Subcutaneous adipose tissue (tissue), 4 donors: ENCODE data around the gene HMX3. TPM values are rescaled to one million over a fixed set of nuclear protein-coding genes. Genes with fewer than 3 reads are reported as not detected.

Experiments used
- total RNA-seq, 4 donors: library from RNA; depleted of rRNA; stranded (reverse); fragments of >200 nt; gene quantifications; one replicate each; pipeline ENCODE4 v1.1.0, GENCODE V29; 2016
- TF ChIP-seq, protein P1 (sequence below): fragments of 450-650 bp; IDR thresholded peaks from one replicate; pipeline ENCODE4 v1.5.1; 2016; ENCODE audit warnings: low read depth, mild to moderate bottlenecking, control low read depth, antibody characterized with exemption, moderate library complexity

The HMX3 gene
- total RNA-seq, 4 donors from 2014 or later = not detected

DNA sequence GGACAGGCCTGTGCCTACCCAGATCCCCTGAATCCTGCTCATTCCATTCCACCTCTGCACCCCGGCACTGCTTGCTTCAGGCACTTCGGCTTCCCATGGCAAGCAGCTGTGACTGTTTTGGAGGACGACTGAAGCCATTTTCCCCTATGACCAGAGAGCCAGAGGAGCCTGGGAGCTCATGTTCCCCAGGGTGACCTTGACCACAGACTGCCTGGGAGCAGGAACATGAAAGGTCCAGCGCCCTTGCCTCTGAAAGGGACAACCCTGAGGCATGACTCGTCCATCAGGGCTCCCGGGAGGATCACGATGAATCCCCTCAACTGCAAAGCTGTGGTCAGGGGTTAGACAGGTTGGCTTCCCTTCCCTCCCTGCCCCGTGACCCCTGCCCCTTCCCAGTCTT lies 16.7 kb upstream of the HMX3 start:
- TF ChIP-seq, protein P1, sequence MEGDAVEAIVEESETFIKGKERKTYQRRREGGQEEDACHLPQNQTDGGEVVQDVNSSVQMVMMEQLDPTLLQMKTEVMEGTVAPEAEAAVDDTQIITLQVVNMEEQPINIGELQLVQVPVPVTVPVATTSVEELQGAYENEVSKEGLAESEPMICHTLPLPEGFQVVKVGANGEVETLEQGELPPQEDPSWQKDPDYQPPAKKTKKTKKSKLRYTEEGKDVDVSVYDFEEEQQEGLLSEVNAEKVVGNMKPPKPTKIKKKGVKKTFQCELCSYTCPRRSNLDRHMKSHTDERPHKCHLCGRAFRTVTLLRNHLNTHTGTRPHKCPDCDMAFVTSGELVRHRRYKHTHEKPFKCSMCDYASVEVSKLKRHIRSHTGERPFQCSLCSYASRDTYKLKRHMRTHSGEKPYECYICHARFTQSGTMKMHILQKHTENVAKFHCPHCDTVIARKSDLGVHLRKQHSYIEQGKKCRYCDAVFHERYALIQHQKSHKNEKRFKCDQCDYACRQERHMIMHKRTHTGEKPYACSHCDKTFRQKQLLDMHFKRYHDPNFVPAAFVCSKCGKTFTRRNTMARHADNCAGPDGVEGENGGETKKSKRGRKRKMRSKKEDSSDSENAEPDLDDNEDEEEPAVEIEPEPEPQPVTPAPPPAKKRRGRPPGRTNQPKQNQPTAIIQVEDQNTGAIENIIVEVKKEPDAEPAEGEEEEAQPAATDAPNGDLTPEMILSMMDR = no peak

DNA sequence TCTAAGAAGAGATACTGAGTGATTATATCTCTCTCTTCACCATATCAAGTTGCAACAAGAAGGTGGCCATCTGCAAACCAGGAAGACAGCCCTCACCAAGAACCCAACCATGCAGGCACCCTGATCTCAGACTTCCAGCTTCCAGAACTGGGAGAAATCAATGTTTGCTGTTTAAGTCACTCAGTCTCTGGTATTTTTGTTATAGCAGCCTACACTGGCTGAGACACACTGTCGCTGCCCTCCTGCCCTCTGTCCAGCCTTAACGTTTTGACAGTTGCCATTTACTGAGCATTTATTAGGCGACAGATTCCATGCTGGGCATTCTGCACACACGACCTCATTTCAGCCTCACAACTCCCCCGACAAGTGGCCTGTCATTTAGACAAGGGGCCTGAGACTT lies 9.5 kb upstream of the HMX3 start:
- TF ChIP-seq, protein P1 = no peak

DNA sequence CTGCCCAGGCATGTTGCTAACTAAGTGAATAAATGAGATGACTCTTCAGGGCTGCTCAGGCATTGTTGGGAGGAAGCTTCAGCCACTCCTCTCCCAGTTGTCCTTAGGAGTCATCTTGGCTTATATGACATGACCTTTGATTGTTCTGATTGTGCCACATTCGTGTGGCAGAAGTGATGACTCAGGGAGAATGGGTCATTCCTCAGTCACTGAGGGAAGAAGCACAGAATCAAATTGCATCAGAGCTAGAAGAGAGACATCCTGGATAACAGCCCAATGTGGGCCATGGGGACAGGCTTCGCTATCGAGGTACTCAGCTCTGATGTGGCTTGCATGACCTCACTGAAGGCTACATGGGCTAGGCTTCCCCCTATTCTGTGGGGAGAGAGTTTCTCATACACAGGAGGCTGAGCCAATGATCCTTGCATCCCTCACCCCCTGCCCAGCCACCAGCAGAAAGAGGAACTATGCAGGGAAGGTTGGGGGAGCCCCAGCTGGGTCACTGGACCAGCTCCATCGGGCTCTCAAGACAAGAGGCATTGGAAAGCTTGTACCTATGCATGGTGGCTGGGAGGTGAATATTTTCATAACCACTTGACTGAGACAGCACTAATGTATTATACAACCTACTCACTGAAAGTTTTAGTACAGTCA lies 6.0 kb upstream of the HMX3 start:
- TF ChIP-seq, protein P1 = no peak

DNA sequence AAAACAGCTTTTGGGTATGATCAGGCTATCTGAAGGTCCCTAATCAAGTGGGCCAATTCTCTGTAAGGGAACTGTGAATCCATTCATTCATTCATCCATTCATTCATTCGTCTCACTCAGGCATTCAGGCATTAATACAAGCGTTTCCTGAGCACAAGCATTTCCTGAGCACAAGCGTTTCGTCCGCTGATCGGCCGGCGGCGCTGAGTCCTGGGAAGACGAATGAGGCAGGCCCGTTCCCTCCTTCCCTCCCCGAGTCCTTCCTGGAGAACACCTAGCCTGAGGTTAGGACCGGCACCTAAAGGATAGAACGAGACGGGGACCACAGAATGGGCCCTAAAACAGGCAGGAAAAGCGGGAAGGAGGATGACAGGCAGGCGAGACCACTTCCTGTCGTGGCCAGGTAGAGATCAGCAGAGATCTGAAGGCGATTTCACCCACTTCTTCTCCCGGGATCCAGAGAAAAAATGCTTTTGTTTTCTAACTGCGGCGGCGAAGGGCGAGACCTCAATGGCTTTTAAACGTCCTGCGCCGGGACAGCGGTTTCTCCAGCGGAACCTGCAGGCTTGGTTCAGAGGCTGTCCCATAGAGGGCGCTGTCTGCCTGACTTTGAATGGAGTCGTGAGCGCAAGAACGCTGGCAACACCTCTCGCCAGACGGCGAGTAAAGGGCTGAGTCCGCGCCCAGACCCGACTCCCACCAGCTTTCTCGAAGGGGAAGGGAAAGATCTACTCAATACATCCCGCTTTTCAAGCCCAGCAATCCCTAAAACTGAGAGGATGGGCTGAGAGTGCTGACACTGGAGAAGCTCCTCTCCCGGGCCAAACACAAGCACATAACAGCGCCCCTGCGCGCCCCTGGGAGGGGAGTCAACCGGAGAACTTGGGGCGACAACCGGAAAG lies 2.9 kb upstream of the HMX3 start:
- TF ChIP-seq, protein P1 = no peak

DNA sequence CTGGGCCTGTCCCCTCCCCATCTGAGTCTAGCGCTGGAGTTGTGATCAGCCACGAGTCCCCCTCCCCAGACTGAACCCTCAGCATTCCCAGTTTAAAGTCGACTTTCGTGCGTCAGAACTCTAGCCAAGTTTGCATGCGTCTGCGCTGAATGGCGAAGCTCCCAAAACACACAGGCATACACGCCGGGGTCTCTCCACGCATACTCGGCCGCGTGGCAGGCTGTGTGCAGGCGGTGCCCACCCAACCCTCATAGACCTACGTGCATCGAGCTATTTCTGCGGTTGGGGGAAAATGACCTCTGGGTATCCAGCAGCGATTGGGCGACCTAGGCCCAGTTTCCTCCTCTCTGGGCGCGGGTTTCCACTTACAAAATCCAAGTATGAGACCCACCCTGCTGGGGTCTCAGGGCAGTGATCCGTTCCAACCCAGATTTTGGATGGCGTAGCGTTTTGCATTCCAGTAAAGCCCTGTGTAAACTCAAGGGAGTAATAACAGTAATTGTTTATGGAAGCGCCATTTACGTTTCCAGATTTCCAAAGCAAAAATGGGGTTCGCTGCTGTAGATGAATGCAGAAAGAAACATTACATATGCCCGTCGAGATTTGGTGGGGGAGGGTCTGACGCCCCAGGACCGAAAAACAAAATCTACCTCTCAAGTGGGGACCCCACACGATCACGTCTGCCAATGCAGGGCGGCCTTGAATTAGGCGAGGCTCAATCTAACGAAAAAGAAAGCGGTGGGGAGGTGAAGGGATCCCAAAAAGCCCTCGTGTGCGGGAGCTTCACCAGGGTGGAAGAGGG lies 2.0 kb upstream of the HMX3 start:
- TF ChIP-seq, protein P1 = no peak

DNA sequence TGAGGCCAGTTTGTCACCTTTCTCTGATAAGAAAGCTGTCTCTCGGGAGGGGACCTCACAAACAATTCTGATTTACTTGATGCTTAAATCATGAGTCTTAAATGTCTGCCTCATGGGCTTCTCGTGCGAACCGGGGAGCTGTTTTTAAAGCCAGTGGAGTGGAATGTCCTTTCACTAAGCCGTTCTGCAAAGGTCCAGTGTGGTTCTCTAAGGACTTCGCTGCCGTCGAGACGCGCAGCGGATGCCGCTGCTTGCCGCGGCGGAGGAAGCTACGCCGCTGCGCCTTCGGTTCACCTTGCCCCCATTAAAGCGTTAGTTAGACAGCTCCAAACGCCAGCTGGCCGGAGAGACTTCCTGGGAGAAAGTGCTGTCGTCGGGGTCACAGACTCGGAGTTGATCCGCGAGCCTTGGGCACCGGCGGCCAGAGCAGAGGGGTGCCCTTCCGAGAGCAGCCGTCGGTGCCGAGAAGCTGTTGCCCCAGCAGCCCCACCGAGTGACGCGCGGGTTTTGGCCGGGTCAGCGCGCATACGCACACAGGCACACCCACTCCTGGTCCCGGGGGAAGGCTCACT lies 1.3 kb upstream of the HMX3 start:
- TF ChIP-seq, protein P1 = no peak
